GM21717 (cell line): Measurements from ENCODE around the gene EIF4G3.
"Not testable (repeated sequence)": the region's sequence is repeated elsewhere in the genome, so short reads cannot be mapped to it uniquely, and the experiment has no call there.

Experiments used
- ATAC-seq: cut with Tn5 transposase; IDR thresholded peaks from one replicate; pipeline ENCODE4 v1.9.1; 2021; ENCODE audit warnings: mild to moderate bottlenecking, moderate library complexity; ENCODE audit not compliant: unreplicated experiment

EIF4G3 gene

GRCh38 chr1:21114431-21114830 lies 62.3 kb downstream of the EIF4G3 start:
- no peak for ATAC-seq

- no peak for ATAC-seq
Measured at GRCh38 chr1:21110163-21110562, 66.5 kb downstream of the EIF4G3 start.

- no peak for ATAC-seq
Measured at GRCh38 chr1:21106709-21107108, 70.0 kb downstream of the EIF4G3 start.

- ATAC-seq = no peak
Measured at GRCh38 chr1:21106238-21106637, 70.5 kb downstream of the EIF4G3 start.

- no peak for ATAC-seq
Measured at GRCh38 chr1:21105807-21106206, 70.9 kb downstream of the EIF4G3 start.

GRCh38 chr1:21104683-21105082 lies 72.0 kb downstream of the EIF4G3 start:
- ATAC-seq = no peak

GRCh38 chr1:21100481-21100921 lies 76.2 kb downstream of the EIF4G3 start:
- ATAC-seq = no peak

- no peak for ATAC-seq
Measured at GRCh38 chr1:21099869-21100131, 76.9 kb downstream of the EIF4G3 start.

GRCh38 chr1:21099034-21099868 lies 77.4 kb downstream of the EIF4G3 start:
- ATAC-seq = no peak

GRCh38 chr1:21098186-21098915 lies 78.3 kb downstream of the EIF4G3 start:
- no peak for ATAC-seq

- ATAC-seq = no peak
Measured at GRCh38 chr1:21097729-21098128, 79.0 kb downstream of the EIF4G3 start.

GRCh38 chr1:21095976-21096375 lies 80.7 kb downstream of the EIF4G3 start:
- ATAC-seq = no peak

- not testable (repeated sequence) for ATAC-seq
Measured at GRCh38 chr1:21094282-21094681, 82.4 kb downstream of the EIF4G3 start.

- not testable (repeated sequence) for ATAC-seq
Measured at GRCh38 chr1:21093271-21093958, 83.3 kb downstream of the EIF4G3 start.

GRCh38 chr1:21092545-21092944 lies 84.2 kb downstream of the EIF4G3 start:
- ATAC-seq = not testable (repeated sequence)

- not testable (repeated sequence) for ATAC-seq
Measured at GRCh38 chr1:21091053-21091690, 85.5 kb downstream of the EIF4G3 start.

- ATAC-seq = no peak
Measured at GRCh38 chr1:21090463-21090862, 86.2 kb downstream of the EIF4G3 start.

- no peak for ATAC-seq
Measured at GRCh38 chr1:21089731-21090130, 87.0 kb downstream of the EIF4G3 start.

- no peak for ATAC-seq
Measured at GRCh38 chr1:21089299-21089698, 87.4 kb downstream of the EIF4G3 start.

GRCh38 chr1:21084111-21084810 lies 92.4 kb downstream of the EIF4G3 start:
- ATAC-seq = no peak

GRCh38 chr1:21082073-21082472 lies 94.6 kb downstream of the EIF4G3 start:
- no peak for ATAC-seq
